ENCODE data around the gene SLC6A17.

The SLC6A17 gene

DNA sequence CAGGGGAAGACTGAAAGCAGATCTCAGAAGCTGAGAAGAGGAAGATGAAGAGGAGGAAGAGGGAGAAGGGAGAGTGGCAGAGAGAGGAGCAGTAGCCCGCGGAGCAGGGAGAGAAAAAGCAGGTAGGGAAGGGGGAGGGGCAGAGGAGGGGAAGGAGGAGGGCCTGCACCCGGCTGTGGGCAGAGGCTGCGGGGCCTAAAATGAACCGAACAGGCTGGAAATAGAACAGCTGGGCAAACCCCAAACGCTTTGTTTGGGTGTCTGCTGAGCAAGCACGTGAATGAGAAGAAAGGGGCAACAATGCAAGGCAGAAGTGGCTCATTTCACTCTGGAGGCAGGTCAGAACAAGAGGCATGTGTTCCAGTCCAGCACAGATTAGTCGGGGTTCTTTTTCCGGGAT, 93.3 kb downstream of the SLC6A17 start:
- peak; percentile 13 for DNase-seq

GRCh38 chr1:110245876-110246620, 95.8 kb downstream of the SLC6A17 start:
- no peak for DNase-seq

DNA sequence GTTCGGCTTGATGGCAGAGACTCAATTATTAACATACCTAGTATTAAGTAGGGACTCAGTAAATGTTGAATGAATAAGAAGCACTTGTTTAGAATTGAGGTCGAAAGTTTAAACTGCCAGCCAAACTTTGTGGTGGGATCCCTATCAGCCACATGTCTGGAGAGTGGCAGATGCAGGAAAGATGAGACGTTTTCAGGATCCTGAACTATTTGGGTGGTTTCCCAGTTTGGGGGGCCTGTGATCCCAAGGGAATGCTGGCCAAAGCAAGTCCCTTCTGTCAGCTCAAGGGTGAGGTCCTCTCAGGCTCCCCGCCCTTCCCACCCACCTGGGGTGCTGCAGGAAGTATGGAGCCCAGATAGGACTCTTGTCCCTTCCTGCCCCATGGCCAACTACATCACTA, 98.5 kb downstream of the SLC6A17 start:
- no peak for DNase-seq

- no peak for DNase-seq
Observed at GRCh38 chr1:110249256-110249655, 99.0 kb downstream of the SLC6A17 start.

DNA sequence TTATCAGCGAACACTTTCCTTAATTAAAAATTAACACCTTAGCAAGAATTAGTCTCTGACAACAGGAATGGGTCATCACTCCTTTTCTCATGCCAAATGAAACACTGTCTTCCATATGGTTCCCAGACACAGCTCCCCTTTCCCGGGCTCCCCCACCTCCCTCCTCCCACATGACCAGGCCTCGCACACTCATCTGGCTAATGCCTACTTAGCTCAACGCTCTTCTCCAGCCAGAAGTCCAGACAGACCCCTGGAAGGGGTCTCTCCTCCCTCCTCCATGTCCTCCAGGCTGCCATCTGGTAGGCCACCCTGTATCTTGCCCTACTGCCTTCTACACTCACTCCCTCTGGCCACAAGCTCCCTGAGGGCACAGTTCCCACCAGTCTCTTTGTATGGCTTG, 99.7 kb downstream of the SLC6A17 start:
- no peak for DNase-seq

- no peak for DNase-seq
Observed at GRCh38 chr1:110250749-110251148, 100.5 kb downstream of the SLC6A17 start.

Measured in stimulated activated CD4-positive, alpha-beta T cell treated with anti-CD3 and anti-CD28 coated beads, Interleukin-4, amount 100 ng/mL, for 1 hour (primary cell).